ENCODE data around the gene WASF2.
A peak's percentile ranks its signal among the peaks of the same experiment; 100 is the strongest.

The WASF2 gene

DNA sequence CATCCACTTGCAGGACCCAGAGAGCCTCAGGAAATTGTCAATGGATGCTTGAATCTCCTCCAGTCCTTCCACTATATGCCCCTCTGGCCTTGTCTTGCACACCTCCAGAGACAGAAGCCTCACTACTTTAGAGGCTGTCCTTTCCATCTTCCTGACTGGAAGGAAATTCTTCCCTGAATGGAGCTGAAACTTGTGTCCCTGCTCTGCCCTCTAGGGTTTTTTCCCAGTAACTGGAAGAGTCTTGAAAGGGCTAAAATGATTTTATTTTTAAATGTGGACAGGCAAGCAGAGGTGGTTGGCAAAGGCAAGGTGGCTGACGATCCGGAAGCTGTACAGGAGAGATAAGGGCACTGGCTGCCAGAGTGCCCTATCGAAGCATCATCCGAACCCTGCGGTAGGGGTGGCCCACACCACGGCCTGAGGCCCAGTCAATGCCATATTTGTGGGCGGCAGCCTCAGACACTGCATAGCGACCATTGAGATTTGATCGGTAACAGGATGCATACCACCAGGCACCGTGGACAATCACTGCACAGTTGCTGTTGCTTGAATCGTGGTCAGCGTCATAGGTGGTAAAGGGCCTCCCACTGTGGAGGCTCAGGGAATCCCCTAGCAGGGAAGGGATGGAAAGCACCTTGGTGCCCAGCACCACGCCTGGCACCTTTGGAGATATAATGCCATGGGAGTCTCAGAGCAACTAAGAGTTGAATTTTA is 120.9 kb downstream of the WASF2 start:
- DNase-seq (ENCODE audit: low read depth) = peak; percentile 25
- TF ChIP-seq, protein P1, sequence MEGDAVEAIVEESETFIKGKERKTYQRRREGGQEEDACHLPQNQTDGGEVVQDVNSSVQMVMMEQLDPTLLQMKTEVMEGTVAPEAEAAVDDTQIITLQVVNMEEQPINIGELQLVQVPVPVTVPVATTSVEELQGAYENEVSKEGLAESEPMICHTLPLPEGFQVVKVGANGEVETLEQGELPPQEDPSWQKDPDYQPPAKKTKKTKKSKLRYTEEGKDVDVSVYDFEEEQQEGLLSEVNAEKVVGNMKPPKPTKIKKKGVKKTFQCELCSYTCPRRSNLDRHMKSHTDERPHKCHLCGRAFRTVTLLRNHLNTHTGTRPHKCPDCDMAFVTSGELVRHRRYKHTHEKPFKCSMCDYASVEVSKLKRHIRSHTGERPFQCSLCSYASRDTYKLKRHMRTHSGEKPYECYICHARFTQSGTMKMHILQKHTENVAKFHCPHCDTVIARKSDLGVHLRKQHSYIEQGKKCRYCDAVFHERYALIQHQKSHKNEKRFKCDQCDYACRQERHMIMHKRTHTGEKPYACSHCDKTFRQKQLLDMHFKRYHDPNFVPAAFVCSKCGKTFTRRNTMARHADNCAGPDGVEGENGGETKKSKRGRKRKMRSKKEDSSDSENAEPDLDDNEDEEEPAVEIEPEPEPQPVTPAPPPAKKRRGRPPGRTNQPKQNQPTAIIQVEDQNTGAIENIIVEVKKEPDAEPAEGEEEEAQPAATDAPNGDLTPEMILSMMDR (conservative IDR thresholded peaks at IDR 0.05; ENCODE audit: low read length) = peak; percentile 36
- H3K4me3 ChIP-seq (ENCODE audit: low read length) = no peak overlapping the region

DNA sequence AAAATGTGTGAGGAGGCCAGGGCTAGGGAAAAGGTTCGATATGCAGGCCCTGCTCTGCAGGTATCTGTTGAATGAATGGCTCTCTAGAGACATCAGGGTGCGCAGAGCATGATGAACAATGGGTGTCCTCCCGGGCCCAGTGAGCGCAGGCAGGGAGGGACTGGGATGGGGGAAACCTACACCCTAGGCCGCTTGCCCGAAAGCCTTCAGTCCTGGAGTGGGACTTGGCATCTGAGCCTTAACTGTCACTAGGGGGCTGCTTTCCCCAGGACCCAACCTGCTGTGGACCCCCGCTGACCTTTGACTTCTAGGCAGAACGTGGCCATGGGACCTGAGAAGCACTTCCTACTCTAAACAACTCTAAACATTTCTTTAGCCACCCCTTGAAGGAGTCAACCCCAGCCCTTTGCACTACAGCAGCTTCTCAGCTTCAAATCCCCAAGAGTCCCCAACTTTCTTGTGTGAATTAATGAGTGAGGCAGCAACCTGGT is 122.8 kb downstream of the WASF2 start:
- peak overlapping the region; percentile 65 for H3K4me3 ChIP-seq (ENCODE audit: low read length)
- TF ChIP-seq, protein P1 (conservative IDR thresholded peaks at IDR 0.05; ENCODE audit: low read length) = no peak
- no peak for DNase-seq (ENCODE audit: low read depth)

DNA sequence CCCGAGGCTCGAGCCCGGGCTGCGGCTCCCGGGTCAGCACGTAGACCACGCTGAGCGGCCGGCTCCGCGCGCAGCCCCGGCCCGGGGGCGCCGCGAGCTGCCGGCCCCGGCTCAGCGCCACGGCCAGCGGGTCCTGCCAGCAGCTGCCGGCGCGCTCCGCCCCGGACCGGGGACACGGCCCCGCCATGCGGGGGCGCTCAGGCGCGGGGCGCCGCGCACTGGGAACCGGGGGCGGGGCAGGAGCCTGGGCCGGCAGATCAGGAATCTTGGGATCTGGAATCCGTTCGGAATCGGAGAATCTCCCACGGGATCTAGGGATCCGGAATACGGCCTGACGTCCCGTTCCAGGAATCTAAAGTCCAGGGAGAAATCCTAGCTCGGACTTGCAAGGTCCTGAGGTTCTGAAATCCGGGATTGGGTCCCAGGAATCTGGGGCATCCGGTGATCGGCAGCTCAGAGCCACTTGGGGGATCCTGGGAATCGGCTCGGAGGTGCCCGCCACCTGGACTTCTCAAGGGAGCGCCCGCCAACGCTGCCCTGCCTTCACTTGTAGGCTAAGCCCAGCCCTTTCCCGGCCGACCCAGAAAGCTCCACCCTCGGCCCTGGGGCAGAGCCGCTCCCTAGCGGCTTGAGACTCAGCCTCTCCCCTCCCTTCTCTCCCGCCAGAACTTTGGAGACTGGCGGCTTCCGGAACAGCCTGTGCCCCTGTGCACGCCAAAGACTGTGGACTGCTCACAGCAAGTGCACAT is 123.4 kb downstream of the WASF2 start, which contains the start of gene MAP3K6:
Gene MAP3K6, minus strand, starts transcription at position 551 of the 749 bp plus-strand sequence. Its CDS starts 364 bp downstream, at position 187.
- TF ChIP-seq, protein P1 (conservative IDR thresholded peaks at IDR 0.05; ENCODE audit: low read length) = peak; percentile 20; the same call in 1 of the 2 replicates
- DNase-seq (ENCODE audit: low read depth) = peak; percentile 76

DNA sequence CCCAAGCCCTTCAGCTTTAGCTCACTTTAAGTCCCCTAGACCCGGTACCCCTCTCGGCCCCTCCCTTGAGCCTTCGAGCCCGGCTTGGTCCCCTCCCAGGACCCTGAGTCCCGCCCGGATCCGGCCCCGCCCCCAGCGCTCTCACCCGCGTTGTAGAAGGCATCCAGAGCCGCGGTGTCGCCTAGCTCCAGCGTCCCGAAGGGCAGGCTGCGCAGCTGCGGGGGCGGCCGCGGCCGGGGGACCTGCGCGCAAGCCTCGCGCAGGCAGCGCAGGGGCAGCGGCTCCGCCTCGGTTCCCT is 123.9 kb downstream of the WASF2 start:
- TF ChIP-seq, protein P1 (conservative IDR thresholded peaks at IDR 0.05; ENCODE audit: low read length) = no peak
- peak; percentile 63 for DNase-seq (ENCODE audit: low read depth)
- H3K4me3 ChIP-seq (ENCODE audit: low read length) = peak overlapping the region; percentile 77

More for the DNA sequence above, 123.4 kb downstream of the WASF2 start, which contains the start of gene MAP3K6:
- H3K4me3 ChIP-seq (ENCODE audit: low read length) = peak within 1 kb of the TSS; percentile 77

DNA sequence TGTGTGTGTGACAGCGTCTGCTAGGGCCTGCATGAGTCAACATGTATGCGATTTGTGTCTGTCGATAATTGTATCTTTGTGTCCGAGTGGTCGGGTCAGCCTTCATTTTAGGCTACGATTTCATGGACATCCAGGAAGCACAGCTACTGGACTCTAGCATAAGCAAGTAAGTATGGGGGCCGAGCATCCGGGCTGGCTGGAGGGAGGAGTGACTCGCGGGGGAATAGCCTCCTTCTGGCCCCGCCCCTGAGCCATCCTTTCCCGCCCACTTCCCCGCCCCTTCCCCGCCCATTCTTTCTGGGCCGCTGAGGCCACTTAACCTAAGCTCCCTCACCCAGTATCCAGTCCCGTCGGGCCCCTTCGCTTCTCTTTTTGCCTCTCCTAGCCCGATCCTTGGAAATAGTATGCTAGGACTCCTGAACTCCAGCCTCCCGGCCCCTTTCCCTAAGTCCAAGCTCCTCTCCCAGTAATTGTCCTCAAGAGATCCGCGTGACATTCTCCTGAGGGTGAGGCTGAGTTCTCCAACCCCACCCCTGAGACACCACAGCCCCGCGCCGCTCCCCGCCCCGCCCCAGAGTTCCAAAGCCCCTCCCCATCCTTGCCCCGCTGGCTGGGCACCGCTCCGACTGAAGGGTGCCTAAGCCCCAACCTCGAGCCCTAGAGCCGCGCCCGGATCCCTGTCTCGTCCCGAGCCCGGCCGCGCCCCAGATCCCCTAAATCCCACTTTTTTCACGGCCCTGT is 124.4 kb downstream of the WASF2 start:
- H3K4me3 ChIP-seq (ENCODE audit: low read length) = peak overlapping the region; percentile 77
- TF ChIP-seq, protein P1 (conservative IDR thresholded peaks at IDR 0.05; ENCODE audit: low read length) = no peak
- DNase-seq (ENCODE audit: low read depth) = peak; percentile 87

DNA sequence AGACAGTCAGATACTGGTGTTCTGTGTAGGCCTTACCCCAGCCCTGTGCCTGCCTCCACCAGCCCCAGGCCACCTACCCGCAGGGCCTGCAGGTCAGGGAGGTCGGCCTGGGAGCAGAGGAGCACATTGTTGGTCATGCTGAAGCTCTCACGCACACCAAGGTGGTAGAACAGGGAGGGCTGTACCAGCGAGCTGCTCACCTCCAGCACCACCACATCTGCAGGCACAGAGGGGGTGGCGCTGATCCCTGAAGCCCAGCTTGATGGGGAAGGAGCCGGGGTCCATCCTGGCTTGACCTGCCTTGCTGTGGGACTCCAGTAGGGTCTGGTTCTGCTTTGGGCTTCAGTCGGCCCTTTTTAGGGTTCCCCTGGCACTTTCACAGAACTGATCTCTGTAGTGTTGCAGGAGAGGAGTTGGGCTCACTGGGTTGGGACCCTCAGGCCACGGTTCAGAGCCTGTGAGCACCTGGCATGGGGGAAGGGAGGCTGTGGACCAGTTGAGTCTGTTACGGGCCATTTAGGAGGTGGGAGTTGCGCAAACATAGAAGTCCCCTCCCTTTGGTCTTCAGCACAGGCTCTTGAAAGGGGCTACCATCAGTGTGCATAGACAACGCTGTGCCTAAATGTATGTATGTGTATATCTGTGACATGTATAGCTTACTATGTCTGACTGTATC is 125.1 kb downstream of the WASF2 start:
- DNase-seq (ENCODE audit: low read depth) = no peak
- TF ChIP-seq, protein P1 (conservative IDR thresholded peaks at IDR 0.05; ENCODE audit: low read length) = no peak
- H3K4me3 ChIP-seq (ENCODE audit: low read length) = peak overlapping the region; percentile 63
